Astrocyte of the hippocampus (primary cell): ENCODE data around the gene RTN3.
A peak's percentile ranks its signal among the peaks of the same experiment; 100 is the strongest.

ENCODE experiments used
- DNase-seq: peaks from one replicate; pipeline ENCODE4 v3.0.0; 2011; ENCODE audit warnings: low read depth, low spot score

The RTN3 gene

GRCh38 chr11:63736864-63737263 lies 55.6 kb downstream of the RTN3 start:
- no peak for DNase-seq

- no peak for DNase-seq
Measured at GRCh38 chr11:63737718-63738117, 56.4 kb downstream of the RTN3 start.

GRCh38 chr11:63738720-63739360 lies 57.5 kb downstream of the RTN3 start:
- DNase-seq = peak; percentile 87

- DNase-seq = peak; percentile 11
Measured at GRCh38 chr11:63745304-63746170, 64.2 kb downstream of the RTN3 start.

- DNase-seq = no peak
Measured at GRCh38 chr11:63747011-63747410, 65.7 kb downstream of the RTN3 start.

GRCh38 chr11:63749624-63750023 lies 68.3 kb downstream of the RTN3 start:
- DNase-seq = no peak

GRCh38 chr11:63756919-63757761 lies 75.8 kb downstream of the RTN3 start:
- no peak for DNase-seq

DNA sequence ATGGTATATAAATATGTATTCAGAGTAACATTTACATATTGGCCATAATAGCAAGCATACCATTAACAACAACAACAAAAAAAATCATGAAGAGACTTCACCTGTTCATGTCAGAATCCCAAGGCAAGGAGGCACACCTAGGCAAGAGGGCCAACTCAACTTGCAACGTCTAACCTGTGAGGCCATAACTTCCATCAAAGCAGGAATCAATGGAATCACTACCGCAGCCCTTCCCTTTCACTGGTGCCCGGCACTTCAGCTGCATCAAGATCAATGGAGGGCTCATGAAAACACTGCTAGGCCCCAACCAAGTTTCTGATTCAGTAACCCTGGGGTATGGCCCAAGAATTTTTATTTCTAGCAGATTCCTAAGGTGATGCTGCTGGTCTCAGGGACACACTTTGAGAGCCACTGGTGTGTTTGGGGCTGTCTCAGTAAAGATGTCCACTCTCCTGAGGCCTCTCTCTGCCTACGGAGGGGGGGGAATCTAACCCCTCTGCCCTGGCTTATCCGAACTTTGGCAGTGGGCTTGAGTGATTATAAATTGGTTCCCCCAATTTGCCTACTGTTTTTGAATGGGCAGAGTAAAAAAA lies 79.3 kb downstream of the RTN3 start:
- peak; percentile 12 for DNase-seq

GRCh38 chr11:63761188-63761587 lies 79.9 kb downstream of the RTN3 start:
- peak; percentile 12 for DNase-seq

DNA sequence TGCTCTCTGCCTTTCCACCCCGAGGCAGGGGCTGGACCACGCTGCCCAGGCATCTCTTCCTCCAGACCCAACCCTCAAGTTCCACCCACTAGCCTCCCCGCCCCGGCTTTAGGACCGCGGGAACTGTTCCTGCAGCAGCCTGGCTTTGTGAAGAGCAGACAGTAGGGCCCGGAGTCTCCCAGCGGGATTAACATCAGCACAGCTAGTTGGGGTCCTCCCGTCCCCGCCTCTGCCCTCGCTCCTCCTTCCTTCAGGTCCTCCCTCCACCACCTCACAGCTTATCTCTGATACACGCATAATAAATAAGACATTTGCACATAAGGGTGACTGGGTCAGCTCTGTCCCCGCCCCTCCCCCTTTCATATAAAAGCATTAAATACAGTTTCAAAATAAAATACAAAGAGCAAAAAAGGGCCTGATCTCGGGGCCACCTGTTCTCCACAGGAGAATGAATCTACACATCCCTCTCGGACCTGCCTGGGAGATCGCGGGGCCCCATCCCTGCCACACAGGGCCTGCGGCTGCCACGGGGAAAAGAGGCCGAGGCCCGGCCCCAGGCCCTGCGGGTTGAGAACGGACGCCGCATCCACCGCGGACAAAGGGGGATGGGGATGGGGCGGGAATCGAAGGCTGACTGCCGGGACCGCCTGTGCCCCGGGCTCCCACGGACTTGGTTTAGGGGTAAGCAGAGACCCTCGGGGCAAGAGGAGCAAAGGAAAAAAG lies 80.8 kb downstream of the RTN3 start:
- peak; percentile 66 for DNase-seq

DNA sequence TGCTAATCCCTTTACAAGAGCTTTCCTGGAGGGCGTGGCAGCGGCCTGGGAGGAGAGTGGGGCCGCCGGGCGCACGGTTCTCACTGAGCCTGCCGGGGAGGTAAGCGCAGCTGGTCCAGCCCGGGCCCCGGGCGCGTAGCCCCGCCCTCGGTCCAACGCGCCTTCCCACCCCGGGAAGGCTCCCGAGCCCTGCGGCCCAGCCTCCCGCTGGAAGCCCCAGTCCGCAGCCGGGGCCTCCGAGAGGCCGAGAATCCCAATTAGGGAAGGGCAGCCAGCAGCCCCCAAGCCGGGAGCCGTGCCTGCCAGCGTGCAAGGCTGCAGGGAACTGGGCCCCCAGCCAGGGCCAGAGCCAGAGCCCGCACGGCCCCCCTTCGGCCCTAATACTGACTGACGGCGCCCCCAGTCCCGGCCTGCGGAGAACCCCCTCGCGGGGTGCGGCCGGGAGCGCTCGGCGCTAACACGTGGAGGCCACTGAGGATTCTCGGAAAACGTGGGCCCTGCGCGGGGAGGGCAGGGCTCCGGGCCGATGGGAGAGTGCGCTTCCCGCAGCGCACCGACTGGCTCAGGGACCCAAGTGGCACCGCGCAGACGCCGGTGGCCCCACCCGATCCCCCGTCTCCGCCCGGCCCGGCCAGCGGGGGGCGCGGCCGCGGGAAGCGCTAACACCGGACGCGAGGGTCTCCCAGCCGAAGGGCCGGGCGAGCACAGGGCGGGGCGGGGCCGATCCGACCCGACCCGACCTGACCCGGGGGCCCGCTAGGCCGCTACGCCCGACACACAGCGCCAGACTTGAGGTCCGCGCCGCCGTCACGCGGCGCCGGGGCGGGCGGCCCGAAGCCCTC lies 81.6 kb downstream of the RTN3 start:
- DNase-seq = peak; percentile 83

- DNase-seq = peak; percentile 64
Measured at GRCh38 chr11:63763496-63764339, 82.4 kb downstream of the RTN3 start.

DNA sequence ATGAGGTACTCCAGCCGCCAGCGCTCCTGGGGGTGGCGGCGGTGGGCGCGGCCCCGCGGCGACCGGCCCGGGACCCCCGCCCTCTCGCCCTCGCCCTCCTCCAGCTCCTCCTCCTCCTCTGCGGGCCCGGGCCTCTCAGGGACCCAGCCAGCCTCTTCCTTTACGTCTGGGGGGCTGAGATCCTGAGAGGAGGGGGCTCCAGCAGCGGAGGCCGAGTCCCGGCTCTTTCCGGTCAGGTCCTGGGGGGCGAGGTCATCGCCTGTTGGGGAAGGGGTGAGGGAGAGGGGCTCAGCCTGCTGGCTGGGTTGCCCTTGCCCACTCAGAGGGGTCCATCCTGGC lies 83.0 kb downstream of the RTN3 start:
- DNase-seq = no peak

DNA sequence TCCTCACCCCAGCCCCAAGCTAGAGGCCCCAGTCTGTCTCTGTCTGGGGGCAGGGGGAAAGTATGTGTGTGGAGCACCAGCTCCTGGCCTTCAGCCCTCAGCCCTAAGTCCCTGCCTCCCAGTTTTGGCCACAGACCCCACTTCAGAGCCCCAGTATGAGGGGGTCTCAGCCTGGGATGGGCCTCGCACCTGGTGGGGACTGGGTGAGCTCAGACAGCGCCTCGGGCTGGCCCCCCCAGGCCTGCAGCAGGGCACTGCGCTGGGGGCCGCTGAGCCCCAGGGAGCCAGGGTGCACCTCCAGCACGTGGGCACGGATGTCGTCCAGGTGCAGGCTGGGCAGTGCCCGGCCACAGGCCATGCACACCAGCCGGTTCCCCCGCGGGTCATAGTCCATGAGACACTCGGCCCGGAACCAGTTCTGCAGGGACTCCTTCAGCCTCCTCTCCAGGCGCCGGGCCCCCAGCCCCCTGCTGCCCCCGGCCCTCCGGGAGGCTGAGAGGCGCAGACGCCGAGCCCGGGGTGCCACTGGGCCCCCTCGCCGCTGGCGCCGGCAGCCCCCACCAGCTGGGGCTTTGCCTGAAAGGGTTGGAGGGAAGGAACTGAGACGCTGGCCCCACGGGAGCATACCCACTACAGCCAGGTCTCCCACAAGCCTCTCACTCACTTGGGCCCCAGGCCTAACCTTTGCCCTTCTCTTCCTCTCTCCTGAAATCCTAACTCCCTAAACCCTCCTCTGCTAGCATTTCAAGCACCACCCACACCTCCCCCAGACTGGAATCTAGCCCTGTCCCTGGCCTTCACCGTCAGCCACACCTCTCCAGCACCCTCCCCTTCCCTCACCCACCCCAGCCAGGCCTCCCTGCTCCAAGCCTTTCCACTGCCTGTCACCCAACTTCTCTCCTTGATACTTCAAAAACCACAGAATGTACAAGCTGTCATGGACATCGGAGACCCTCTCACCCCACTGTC lies 83.7 kb downstream of the RTN3 start:
- peak; percentile 50 for DNase-seq

- DNase-seq = peak; percentile 25
Measured at GRCh38 chr11:63765688-63766241, 84.5 kb downstream of the RTN3 start.

DNA sequence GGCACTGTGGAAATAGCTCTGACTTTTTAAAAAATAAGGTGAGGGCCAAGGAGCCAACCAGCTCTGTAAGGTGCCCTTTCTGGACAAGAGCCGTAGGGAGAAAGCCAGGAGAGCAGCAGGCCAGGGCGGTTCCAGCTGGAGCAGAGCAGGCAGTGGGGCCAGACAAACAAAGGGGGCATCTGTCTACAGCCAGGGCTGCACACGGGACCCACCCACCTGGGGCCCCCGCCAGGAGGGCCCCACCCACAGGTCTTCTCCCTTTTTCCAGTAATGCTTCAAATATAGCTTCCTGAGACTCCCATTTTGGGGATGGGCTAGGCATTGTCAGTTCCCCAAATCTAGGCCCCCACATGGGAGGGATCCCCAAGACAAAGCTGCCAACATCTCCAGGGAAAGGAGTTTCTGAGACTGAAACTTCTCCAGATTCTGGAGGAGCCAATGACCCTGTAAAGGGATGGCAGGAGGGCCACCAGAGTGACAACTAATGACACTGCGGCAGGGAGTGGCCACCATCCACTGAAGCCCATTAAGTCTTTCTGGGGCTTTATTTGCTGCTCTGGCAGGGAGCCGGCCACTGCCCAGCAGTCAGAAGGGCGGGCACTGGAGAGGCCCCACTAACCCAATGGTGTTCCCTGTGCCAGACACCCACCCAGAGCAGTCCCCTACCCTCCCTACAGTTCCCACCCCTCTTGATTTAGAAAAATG lies 85.4 kb downstream of the RTN3 start:
- DNase-seq = peak; percentile 43

DNA sequence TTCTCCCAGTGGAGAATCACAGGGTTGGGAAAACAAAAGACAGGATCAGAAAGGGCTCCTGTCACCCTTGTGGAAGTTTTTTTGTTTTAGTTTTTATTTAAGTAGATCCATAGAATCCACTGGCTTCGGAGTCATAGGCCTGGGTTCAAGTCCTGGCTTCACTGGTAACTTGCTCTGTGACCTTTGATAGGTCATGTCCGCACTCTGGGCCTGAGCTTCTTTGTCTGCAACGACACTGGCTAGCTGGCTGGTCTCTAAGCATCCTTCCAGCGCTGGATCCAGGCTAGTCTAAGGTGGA lies 85.9 kb downstream of the RTN3 start:
- no peak for DNase-seq
